ENCODE results near the gene ANKHD1. TPM values are rescaled to one million over a fixed set of nuclear protein-coding genes. Genes with fewer than 3 reads are reported as not detected.

ANKHD1 gene
- total RNA-seq, 1 experiment from 2014 or later: 113 TPM

DNA sequence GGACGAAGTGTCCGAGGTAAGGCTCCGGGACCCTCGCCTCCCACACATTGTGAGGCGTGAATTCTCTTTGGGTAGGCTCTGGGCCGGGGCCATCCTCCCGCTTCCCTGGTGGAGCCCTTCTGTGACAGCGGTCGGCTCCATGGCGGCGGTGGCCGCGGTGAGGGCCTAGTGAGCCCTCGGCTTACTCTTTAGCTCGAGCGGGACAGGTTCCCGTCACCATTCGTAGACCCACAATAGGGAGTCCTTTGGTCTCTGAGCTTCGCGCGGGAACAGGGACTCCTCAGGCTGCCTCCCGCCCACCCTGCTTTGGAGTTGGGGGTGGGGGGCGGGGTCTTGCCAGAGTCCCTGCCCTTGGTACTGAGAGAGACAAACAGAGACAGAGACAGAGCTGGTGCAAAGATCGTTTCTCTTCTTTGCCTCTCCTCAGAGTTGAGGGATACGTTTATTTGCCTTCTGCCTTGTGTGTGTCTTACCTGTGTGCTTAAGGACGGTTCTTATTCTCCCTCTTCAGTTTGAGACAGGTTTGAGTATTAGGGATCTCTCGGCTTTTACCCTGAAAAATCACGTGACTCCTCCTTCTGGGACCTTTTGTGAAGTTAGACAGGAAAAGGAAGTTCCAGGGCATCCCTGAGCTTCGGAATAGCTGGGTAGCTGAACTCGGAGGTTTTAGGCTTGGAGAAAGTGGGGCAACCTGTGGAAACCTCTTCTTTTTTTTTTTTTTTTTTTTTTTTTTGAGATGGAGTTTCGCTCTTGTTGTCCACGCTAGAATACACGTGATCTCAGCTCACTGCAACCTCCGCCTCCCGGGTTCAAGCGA lies 833 bp downstream of the ANKHD1 start (continued):
- TF ChIP-seq CBFB (CRISPR knock-in tag; IDR thresholded peaks at IDR 0.05; ENCODE audit: low read depth) (no peak), SMAD3 (CRISPR knock-in tag; IDR thresholded peaks at IDR 0.05; ENCODE audit: borderline replicate concordance) (no peak)

DNA sequence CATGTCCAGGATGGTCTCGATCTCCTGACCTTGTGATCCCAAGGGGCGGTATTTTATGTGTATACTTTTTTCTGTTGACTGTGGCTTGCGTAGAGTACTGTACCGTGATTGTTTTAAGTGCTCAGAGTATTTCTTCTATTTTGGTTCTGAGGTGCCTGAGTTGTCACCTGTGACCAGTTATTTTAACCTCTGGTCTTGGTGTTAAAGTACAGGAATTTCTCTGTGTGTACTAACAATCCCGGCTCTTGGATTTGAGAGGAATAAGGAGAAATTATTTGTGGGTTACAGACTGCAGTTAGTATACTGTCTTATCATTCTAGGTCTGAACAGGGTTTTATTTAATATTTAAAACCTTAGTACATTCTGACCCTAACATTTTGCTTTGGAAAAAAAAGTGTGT lies 2.0 kb downstream of the ANKHD1 start:
- CTCF ChIA-PET: no interaction called here
- no peak for ATAC-seq
- no peak overlapping the region for H3K4me3 Mint-ChIP-seq
- POLR2A ChIA-PET: no interaction called here
- no peak for DNase-seq (ENCODE audit: low spot score)
- H3K36me3 Mint-ChIP-seq: peaks cover 3% of the 10 kb centered on the region; the same call in 1 of the 2 replicates
- H3K4me1 Mint-ChIP-seq: peaks cover 42% of the 10 kb centered on the region
- H3K27me3 Mint-ChIP-seq (ENCODE audit: low read depth): no peaks in the 10 kb centered on the region
- peak overlapping the region; percentile 90 for H3K27ac Mint-ChIP-seq
- TF ChIP-seq MXD4 (CRISPR knock-in tag; IDR thresholded peaks at IDR 0.05; ENCODE audit: borderline replicate concordance) (no peak), CTCF (IDR thresholded peaks at IDR 0.05) (no peak), ZNF138 (CRISPR knock-in tag; conservative IDR thresholded peaks at IDR 0.05) (no peak), ZNF281 (CRISPR knock-in tag; IDR thresholded peaks at IDR 0.05) (no peak), TCF7 (CRISPR knock-in tag; IDR thresholded peaks at IDR 0.05; ENCODE audit: low read depth) (no peak), ZNF232 (CRISPR knock-in tag; IDR thresholded peaks at IDR 0.05) (no peak), NFE2L1 (CRISPR knock-in tag; IDR thresholded peaks at IDR 0.05) (no peak), FOXK1 (CRISPR knock-in tag; IDR thresholded peaks at IDR 0.05) (no peak), MAX (CRISPR knock-in tag; IDR thresholded peaks at IDR 0.05) (no peak), HMGXB4 (CRISPR knock-in tag; IDR thresholded peaks at IDR 0.05) (no peak), CREM (CRISPR knock-in tag; IDR thresholded peaks at IDR 0.05) (no peak), E2F1 (CRISPR knock-in tag; IDR thresholded peaks at IDR 0.05) (no peak), ZNF416 (CRISPR knock-in tag; IDR thresholded peaks at IDR 0.05) (no peak)
- TF ChIP-seq, protein P1, sequence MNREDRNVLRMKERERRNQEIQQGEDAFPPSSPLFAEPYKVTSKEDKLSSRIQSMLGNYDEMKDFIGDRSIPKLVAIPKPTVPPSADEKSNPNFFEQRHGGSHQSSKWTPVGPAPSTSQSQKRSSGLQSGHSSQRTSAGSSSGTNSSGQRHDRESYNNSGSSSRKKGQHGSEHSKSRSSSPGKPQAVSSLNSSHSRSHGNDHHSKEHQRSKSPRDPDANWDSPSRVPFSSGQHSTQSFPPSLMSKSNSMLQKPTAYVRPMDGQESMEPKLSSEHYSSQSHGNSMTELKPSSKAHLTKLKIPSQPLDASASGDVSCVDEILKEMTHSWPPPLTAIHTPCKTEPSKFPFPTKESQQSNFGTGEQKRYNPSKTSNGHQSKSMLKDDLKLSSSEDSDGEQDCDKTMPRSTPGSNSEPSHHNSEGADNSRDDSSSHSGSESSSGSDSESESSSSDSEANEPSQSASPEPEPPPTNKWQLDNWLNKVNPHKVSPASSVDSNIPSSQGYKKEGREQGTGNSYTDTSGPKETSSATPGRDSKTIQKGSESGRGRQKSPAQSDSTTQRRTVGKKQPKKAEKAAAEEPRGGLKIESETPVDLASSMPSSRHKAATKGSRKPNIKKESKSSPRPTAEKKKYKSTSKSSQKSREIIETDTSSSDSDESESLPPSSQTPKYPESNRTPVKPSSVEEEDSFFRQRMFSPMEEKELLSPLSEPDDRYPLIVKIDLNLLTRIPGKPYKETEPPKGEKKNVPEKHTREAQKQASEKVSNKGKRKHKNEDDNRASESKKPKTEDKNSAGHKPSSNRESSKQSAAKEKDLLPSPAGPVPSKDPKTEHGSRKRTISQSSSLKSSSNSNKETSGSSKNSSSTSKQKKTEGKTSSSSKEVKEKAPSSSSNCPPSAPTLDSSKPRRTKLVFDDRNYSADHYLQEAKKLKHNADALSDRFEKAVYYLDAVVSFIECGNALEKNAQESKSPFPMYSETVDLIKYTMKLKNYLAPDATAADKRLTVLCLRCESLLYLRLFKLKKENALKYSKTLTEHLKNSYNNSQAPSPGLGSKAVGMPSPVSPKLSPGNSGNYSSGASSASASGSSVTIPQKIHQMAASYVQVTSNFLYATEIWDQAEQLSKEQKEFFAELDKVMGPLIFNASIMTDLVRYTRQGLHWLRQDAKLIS (CRISPR knock-in tag; IDR thresholded peaks at IDR 0.05; ENCODE audit: borderline replicate concordance): no peak
- TF ChIP-seq, protein P2, sequence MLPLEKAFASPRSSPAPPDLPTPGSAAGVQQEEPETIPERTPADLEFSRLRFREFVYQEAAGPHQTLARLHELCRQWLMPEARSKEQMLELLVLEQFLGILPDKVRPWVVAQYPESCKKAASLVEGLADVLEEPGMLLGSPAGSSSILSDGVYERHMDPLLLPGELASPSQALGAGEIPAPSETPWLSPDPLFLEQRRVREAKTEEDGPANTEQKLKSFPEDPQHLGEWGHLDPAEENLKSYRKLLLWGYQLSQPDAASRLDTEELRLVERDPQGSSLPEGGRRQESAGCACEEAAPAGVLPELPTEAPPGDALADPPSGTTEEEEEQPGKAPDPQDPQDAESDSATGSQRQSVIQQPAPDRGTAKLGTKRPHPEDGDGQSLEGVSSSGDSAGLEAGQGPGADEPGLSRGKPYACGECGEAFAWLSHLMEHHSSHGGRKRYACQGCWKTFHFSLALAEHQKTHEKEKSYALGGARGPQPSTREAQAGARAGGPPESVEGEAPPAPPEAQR (CRISPR knock-in tag; IDR thresholded peaks at IDR 0.05): no peak
- H3K9me3 Mint-ChIP-seq: no peaks in the 10 kb centered on the region
